MM.1S (cell line): ENCODE data around the gene SLC35F3.

Experiments
- DNase-seq: peaks from one replicate; pipeline ENCODE4 v3.0.0-alpha.2; 2015
- H2AFZ ChIP-seq: fragments of 300-600 bp; sonication (generic); 2 replicates; pipeline ENCODE4 v1.6.0; 2016; ENCODE audit warnings: antibody characterized with exemption, low read length
- H3F3A ChIP-seq: fragments of 300-600 bp; sonication (generic); 2 replicates; pipeline ENCODE4 v1.6.1; 2016; ENCODE audit warnings: mild to moderate bottlenecking, antibody characterized with exemption, low read length, moderate library complexity, mixed read lengths; ENCODE audit not compliant: insufficient read depth
- H3K27ac ChIP-seq: fragments of 300-600 bp; sonication (generic); 2 replicates; pipeline ENCODE4 v1.5.1; 2016; ENCODE audit warnings: mild to moderate bottlenecking, low read length
- H3K27me3 ChIP-seq: fragments of 300-600 bp; sonication (generic); replicated peaks from 2 replicates; pipeline ENCODE4 v1.6.0; 2016; ENCODE audit warnings: low read length; ENCODE audit not compliant: insufficient read depth
- H3K36me3 ChIP-seq: fragments of 300-600 bp; sonication (generic); replicated peaks from 2 replicates; pipeline ENCODE4 v1.6.1; 2016; ENCODE audit warnings: mild to moderate bottlenecking, low read length, mixed read lengths; ENCODE audit not compliant: insufficient read depth
- H3K4me1 ChIP-seq: fragments of 300-600 bp; sonication (generic); 2 replicates; pipeline ENCODE4 v1.6.1; 2016; ENCODE audit warnings: low read length, mixed read lengths
- H3K4me2 ChIP-seq: fragments of 300-600 bp; sonication (generic); 2 replicates; pipeline ENCODE4 v1.6.0; 2016; ENCODE audit warnings: low read depth, low read length
- H3K4me3 ChIP-seq: fragments of 300-600 bp; sonication (generic); 2 replicates; pipeline ENCODE4 v1.5.1; 2016; ENCODE audit warnings: low read length, mixed read lengths
- H3K79me2 ChIP-seq: fragments of 300-600 bp; sonication (generic); 2 replicates; pipeline ENCODE4 v1.6.1; 2016; ENCODE audit warnings: mixed run types, low read length, mixed read lengths
- H3K9ac ChIP-seq: fragments of 300-600 bp; sonication (generic); 2 replicates; pipeline ENCODE4 v1.6.1; 2016; ENCODE audit warnings: low read length, mixed read lengths
- H3K9me2 ChIP-seq: fragments of 300-600 bp; sonication (generic); replicated peaks from 2 replicates; pipeline ENCODE4 v1.6.1; 2016; ENCODE audit warnings: mild to moderate bottlenecking, low read length, mixed read lengths; ENCODE audit not compliant: insufficient read depth
- H3K9me3 ChIP-seq: fragments of 300-600 bp; sonication (generic); replicated peaks from 2 replicates; pipeline ENCODE4 v1.6.1; 2016; ENCODE audit warnings: mild to moderate bottlenecking, low read length, mixed read lengths; ENCODE audit not compliant: insufficient read depth
- H4K20me1 ChIP-seq: fragments of 300-600 bp; sonication (generic); 2 replicates; pipeline ENCODE4 v1.6.1; 2016; ENCODE audit warnings: mild to moderate bottlenecking, low read length, moderate library complexity, mixed read lengths; ENCODE audit not compliant: insufficient read depth
- CTCF ChIP-seq: fragments of 300-600 bp; sonication (generic); IDR thresholded peaks from 2 replicates; pipeline ENCODE4 v1.5.1; 2016; ENCODE audit warnings: antibody characterized with exemption, low read length, mixed read lengths
- EZH2 ChIP-seq: fragments of 300-600 bp; sonication (generic); optimal IDR thresholded peaks from 2 replicates; pipeline ENCODE3; 2017; ENCODE audit warnings: low read depth, mild to moderate bottlenecking, antibody characterized with exemption, low read length, mixed read lengths
- EZH2phosphoT487 ChIP-seq: fragments of 300-600 bp; sonication (generic); IDR thresholded peaks from 2 replicates; pipeline ENCODE4 v1.6.1; 2018; ENCODE audit warnings: antibody characterized with exemption, low read length

The SLC35F3 gene

GRCh38 chr1:234170067-234170466, 265.6 kb downstream of the SLC35F3 start:
- no peaks in the 10 kb centered on the region for H3K36me3 ChIP-seq
- no peaks in the 10 kb centered on the region for H3K79me2 ChIP-seq
- H3K4me1 ChIP-seq = no peaks in the 10 kb centered on the region
- H3K27ac ChIP-seq = no peak overlapping the region
- H2AFZ ChIP-seq = no peak overlapping the region
- DNase-seq = no peak
- H3K9me2 ChIP-seq = no peaks in the 10 kb centered on the region
- no peaks in the 10 kb centered on the region for H3K9me3 ChIP-seq
- H3F3A ChIP-seq = no peaks in the 10 kb centered on the region
- no peaks in the 10 kb centered on the region for H4K20me1 ChIP-seq
- no peak overlapping the region for H3K9ac ChIP-seq
- no peak overlapping the region for H3K4me3 ChIP-seq
- TF ChIP-seq EZH2 (no peak), CTCF (no peak), EZH2phosphoT487 (no peak)
- no peak overlapping the region for H3K4me2 ChIP-seq
- H3K27me3 ChIP-seq = no peaks in the 10 kb centered on the region

DNA sequence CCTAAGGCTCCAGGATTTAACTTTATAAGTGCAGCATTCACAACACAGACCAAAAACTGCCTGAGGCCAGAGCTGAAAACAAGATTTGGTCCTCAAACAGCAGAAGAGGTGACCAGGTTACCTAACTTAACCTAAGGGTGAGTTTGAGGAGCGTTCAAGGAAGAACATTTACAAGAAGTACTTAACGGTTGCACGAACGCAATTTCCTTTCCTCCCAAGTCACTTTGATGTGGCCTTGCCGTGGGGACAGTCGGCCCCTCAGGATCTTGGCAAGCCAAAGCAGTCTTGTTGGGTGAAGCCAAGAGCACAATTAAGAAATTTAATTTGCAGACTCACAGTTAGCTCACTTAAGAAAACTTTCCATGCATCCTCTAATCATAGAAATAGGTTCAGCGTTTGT, 266.1 kb downstream of the SLC35F3 start:
- Histone ChIP-seq H3K4me3 (no peak overlapping the region), H3K27ac (no peak overlapping the region), H3K9ac (no peak overlapping the region), H4K20me1 (no peaks in the 10 kb centered on the region), H2AFZ (no peak overlapping the region), H3K27me3 (no peaks in the 10 kb centered on the region), H3K79me2 (no peaks in the 10 kb centered on the region), H3K36me3 (no peaks in the 10 kb centered on the region), H3K4me2 (no peak overlapping the region), H3K4me1 (no peaks in the 10 kb centered on the region), H3K9me2 (no peaks in the 10 kb centered on the region), H3K9me3 (no peaks in the 10 kb centered on the region), H3F3A (no peaks in the 10 kb centered on the region)
- no peak for TF ChIP-seq CTCF
- no peak for TF ChIP-seq EZH2
- no peak for TF ChIP-seq EZH2phosphoT487
- no peak for DNase-seq

DNA sequence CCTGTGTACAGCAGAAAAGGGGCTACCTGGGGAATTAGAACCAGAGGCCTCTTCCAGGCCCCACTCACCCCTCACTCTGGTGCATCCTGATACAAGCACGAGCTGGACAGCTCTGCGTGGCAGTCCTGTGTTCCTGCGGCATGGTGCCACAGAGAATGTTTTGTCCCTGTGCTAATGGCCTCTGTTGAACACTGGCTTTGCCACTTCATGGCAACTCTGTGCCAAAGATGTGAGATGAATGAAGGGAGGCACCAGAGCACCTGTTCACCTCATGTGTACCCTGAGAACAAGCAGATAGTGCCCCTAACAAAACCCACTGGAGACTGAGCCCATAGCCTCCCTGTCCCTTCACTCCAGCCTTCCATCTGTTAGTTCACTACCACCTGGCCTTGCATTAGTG, 269.5 kb downstream of the SLC35F3 start:
- Histone ChIP-seq H3K4me2 (no peak overlapping the region), H3K27me3 (no peaks in the 10 kb centered on the region), H2AFZ (no peak overlapping the region), H3K27ac (no peak overlapping the region), H3K9me2 (no peaks in the 10 kb centered on the region), H3K4me1 (no peaks in the 10 kb centered on the region), H3K9me3 (no peaks in the 10 kb centered on the region), H3F3A (no peaks in the 10 kb centered on the region), H3K4me3 (no peak overlapping the region), H3K9ac (no peak overlapping the region), H3K36me3 (no peaks in the 10 kb centered on the region), H4K20me1 (no peaks in the 10 kb centered on the region), H3K79me2 (no peaks in the 10 kb centered on the region)
- TF ChIP-seq EZH2phosphoT487 = no peak
- no peak for TF ChIP-seq EZH2
- no peak for TF ChIP-seq CTCF
- no peak for DNase-seq
